HG02840 (cell line): ENCODE results near the gene FBXL17.

Source experiments
- ATAC-seq: cut with Tn5 transposase; IDR thresholded peaks from one replicate; pipeline ENCODE4 v1.9.1; 2021; ENCODE audit warnings: mild to moderate bottlenecking, moderate library complexity, moderate number of reproducible peaks; ENCODE audit not compliant: unreplicated experiment, low FRiP score

The FBXL17 gene

GRCh38 chr5:108375768-108376167 lies 6.1 kb downstream of the FBXL17 start:
- ATAC-seq, result no peak

- ATAC-seq, result no peak
Observed at GRCh38 chr5:108373426-108373825, 8.5 kb downstream of the FBXL17 start.

DNA sequence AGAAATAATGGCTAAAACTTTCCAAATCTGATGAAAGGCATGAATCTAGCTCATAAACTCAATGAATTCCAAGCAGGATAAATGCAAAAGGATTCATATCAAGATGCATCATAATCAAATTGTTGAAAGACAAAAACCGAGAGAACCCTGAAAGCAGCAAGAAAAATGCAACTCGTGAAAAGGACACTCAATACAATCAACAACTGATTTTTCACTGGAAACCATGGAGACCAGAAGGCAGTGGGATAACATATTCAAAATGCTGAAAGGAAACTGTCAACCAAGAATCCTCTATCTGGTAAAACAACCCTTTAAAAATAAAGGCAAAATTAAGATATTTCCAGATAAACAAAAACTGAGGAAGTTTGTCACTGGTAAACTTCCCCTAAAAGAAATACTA lies 9.5 kb downstream of the FBXL17 start:
- ATAC-seq, result no peak

DNA sequence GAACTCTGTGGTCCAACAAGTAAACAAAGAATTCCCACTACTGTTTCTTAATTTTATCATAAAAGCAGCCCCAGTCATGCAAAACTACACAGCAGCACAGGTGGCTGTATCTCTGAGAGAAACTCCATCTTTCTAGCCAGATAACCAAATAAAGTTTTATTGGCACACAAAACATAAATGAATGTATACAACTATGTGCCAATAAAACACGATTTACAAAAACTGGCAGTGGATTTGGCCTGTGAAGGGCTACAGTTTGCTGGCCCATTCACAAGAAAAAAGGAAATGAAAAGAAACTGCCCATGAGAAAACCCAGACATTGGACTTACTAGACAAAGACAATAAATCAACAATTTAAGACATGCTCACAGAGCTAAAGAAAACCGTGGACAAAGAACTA lies 10.6 kb downstream of the FBXL17 start:
- ATAC-seq, result no peak

- no peak for ATAC-seq
Observed at GRCh38 chr5:108369167-108369566, 12.7 kb downstream of the FBXL17 start.

DNA sequence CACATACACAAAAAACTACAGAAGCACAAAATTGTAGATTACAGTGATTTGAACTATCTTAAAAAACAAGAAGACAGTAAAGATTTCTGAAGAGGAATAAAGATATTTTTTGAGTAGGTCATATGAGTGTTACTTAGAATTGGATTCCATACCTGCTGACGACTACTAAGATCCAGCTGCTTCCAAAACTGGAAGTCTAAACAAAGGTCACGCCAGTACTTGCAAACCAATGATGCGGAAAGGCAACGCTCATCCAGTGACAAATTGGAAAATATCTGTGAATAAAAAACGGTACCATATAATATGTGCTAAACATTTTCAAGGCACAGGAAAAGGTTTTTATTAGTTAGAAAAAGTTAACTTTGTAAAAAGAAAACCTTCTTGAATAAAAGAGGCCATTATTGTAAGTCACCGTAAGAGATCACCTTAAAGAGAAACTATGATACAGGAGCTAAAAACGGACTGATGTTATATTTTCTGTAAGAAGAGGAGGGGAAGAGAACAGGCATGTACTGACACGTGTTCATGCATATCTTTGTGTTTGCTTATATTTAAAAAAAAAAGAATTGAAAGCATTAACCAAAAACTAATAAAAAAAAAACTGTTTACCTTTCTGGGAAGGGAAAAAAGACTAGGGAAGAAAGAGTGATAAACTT lies 14.1 kb downstream of the FBXL17 start:
- no peak for ATAC-seq

- ATAC-seq, result no peak
Observed at GRCh38 chr5:108366500-108366899, 15.4 kb downstream of the FBXL17 start.

- ATAC-seq, result no peak
Observed at GRCh38 chr5:108361771-108362170, 20.1 kb downstream of the FBXL17 start.

DNA sequence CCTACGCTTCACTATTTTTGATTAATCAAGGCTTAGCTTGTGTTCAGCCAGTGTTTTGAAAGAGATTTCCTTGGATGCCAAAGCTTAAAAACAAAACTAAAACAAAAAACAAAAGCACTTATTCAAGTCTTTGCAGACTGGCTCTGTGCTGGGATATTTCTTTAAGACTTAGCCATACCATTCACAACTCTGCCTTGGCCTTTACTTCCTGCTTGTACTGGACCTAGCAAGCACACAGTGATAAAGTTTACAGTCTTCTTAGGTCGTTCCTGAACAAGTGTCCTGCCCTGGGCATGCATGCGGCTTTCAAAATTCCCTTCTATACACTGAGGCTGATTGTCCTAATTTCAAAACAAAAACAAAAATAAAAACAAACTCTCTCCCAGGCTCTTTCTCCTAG lies 20.7 kb downstream of the FBXL17 start:
- no peak for ATAC-seq

- ATAC-seq, result no peak
Observed at GRCh38 chr5:108360280-108360679, 21.6 kb downstream of the FBXL17 start.

DNA sequence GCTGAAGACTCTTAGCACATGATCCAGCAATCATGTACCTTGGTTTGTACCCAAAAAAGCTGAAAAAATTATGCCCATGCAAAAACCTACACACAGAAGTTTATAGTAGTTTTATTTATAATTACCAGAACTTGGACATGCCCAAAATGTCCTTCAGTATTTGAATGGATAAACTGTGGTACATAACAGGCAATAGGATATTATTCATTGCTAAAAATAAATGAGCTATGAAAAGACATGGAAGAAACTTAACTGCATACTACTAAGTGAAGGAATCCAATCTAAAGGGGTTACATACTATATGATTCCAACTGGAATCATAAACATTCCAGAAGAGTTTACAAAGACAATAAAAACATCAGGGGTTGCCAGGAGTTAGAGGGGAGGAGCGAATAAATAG lies 25.6 kb downstream of the FBXL17 start:
- ATAC-seq, result no peak

GRCh38 chr5:108353087-108353486 lies 28.8 kb downstream of the FBXL17 start:
- ATAC-seq, result no peak

DNA sequence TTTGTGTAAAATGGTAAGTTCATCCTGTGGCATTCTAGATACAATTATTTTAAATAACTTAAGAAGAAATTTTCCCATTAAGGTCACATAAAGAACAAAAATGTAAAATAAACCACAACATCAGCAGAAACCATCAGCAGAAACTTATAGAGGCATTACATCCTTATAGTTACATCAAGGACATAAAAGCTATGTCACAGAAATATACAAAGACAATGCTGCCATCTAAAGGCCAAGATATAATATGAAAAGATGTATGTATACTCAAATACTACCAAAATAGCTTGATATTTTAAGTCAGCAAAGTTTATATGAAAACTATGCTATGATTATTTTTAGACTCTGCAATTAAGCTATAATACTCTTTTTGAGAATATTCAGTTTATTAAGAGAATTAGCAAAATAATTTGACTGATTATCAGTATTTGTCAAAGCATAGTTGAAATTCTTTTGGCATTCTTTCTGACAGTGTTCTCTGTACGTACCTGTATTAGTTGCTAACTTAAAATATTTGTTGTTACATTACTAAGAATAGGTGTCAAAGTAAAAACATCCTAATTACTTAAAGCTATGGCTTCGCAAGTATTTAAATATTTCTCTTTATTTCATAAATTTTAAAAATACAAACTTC lies 36.2 kb downstream of the FBXL17 start:
- ATAC-seq, result no peak

DNA sequence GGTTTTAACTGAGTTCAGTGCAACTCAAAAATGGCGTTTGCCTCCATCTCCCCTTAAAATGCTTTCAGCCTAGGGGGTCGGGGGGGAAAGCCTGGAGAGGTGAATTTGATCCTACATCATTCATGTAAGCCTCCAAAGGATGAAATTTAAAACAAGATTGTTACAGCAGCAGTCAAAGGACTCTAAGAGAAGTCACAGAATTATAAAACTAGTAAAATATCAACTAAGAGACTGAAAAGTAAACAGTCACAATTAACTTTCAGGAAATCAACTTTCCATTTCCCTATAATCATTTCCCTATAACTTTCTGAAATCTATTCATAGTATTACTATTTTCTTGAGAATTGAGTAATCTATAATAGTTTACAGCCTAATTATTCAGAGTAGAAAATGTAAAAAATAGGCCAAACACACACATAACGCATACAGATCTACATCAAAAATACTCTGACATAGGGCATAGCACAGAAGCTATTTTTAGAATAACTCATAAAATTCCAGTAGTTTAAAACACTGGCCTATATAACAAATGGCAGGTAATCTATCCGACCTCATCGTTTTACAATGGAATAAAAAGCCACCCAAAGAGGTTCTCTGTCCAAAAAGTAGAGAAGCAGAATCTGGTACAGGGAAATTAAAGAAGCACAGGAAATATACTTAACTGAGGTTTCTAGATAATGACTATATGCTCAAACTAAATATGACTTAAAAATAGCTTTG lies 37.6 kb downstream of the FBXL17 start:
- ATAC-seq, result no peak

DNA sequence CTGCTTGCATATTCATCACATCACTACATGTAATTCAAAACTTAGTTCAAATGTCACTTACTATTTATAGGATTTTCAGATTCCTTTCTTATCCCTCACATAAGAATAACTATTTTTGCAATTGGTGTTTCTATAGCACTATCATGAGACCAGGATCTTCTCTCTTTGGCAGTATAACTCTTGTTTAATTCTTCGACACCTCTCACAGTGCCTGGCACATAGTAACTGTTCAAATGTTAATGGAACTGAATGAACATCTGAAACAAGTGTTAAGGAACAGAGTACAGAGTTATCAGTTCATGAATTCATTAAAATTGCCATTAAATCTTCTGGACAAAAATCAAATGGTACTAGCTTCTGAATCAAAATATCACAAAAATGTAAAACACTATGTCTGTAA lies 40.0 kb downstream of the FBXL17 start:
- ATAC-seq, result no peak

- no peak for ATAC-seq
Observed at GRCh38 chr5:108340131-108340530, 41.8 kb downstream of the FBXL17 start.

DNA sequence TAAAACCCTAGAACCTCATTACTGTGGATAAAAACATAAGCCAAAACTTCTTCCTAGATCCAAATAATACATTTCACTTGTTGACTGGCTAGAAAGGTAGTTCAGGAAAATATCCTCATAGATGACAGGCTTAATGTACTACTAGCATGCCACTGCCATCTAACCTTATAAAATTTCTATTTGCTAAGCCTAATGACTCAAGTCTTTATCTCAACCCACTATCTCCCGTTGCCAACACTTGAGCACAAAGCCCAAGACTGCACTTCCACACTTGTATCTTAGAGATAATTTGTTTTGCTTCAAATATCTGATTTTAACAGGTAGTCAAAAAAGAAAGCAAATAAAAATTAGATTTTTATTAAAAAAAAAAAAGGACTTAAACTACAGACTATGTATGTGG lies 42.7 kb downstream of the FBXL17 start:
- no peak for ATAC-seq

GRCh38 chr5:108334225-108334624 lies 47.7 kb downstream of the FBXL17 start:
- no peak for ATAC-seq

DNA sequence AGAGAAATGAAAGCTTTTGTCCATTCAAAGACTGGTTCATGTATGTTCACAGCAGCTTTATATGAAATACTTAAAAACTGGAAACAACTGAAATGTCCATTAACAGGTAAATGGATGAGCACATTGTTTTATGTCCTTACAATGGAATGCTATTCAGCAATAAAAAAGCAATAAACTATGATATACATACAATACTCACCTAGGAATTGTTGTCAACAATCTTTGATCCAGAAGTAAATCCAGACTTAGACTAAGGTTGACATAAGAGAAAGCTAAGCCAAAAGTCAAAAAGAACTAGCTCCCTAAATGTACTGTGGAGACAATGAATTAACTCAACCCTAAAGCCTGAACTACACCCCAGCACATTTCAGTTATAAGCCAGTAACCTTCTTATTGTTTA lies 54.9 kb downstream of the FBXL17 start:
- ATAC-seq, result no peak

DNA sequence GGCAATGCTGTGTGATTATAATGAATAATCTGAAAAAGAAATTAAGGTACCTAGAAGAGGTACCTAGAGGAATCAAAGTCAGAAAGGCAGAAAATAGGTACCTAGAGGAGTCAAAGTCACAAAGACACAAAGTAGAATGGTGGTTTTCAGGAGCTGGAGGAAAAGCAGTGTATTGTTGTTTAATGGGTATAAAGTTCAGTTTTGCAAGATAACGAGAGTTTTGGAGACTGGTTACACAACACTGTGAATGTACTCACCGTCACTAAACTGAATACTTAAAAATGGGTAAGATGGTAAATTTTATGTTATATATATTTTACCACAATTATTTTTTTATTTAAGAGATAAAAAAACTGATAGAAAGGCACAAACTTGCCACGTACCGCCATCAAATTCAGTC lies 57.0 kb downstream of the FBXL17 start:
- no peak for ATAC-seq

GRCh38 chr5:108321341-108321740 lies 60.6 kb downstream of the FBXL17 start:
- no peak for ATAC-seq

GRCh38 chr5:108320231-108320630 lies 61.7 kb downstream of the FBXL17 start:
- no peak for ATAC-seq
